ENCODE data around the gene TGIF1.

- TF ChIP-seq CTCF (IDR thresholded peaks at IDR 0.05), result no peak
- no peak for TF ChIP-seq POLR2A (IDR thresholded peaks at IDR 0.05)
These were observed 36.5 kb downstream of the TGIF1 start for GRCh38 chr18:3486512-3486911.

Data from body of pancreas (tissue), 4 donors.